Sigmoid colon (tissue), 7 donors: ENCODE measurements around the gene AMHR2. TPM values are rescaled to one million over a fixed set of nuclear protein-coding genes. Genes with fewer than 3 reads are reported as not detected.
A peak's percentile ranks its signal among the peaks of the same experiment; 100 is the strongest.

ENCODE experiments used
- DNase-seq: peaks from one replicate; pipeline ENCODE4 v3.0.0-alpha.2; 2019
- H3K27ac ChIP-seq, 4 donors: fragments of 200-600 bp; sonication (generic); one replicate each; pipeline ENCODE4 v1.5.1; 2016 to 2019; ENCODE audit warnings: mild to moderate bottlenecking in 1 of 4
- H3K27me3 ChIP-seq, 3 donors: fragments of 200-600 bp; sonication (generic); one replicate each; pipeline ENCODE4 v1.5.1; 2019; ENCODE audit warnings: mild to moderate bottlenecking in 1 of 3
- H3K36me3 ChIP-seq, 4 donors: fragments of 200-600 bp; sonication (generic); one replicate each; pipeline ENCODE4 v1.5.1; 2016 to 2019
- H3K4me1 ChIP-seq, 4 donors: fragments of 200-600 bp; sonication (generic); one replicate each; pipeline ENCODE4 v1.5.1; 2017 to 2019
- H3K4me3 ChIP-seq, 4 donors: fragments of 200-600 bp; sonication (generic); one replicate each; pipeline ENCODE4 v1.5.1; 2017 to 2019; ENCODE audit warnings: mild to moderate bottlenecking in 2 of 4, moderate library complexity in 1 of 4
- H3K9me3 ChIP-seq, 4 donors: fragments of 200-600 bp in 3 of 4; sonication (generic) in 3 of 4; one replicate each; pipeline versions ENCODE4 v1.5.1 to v1.6.1; 2013 to 2019
- CTCF ChIP-seq, 4 experiments: fragments of 450-650 bp in 3 of 4; fragments of 200-600 bp in 1 of 4; IDR thresholded peaks; one replicate each; pipeline ENCODE4 v1.5.1; 2016 to 2019; ENCODE audit warnings: antibody characterized with exemption in 4 of 4, mild to moderate bottlenecking in 3 of 4, moderate library complexity in 2 of 4
- EP300 ChIP-seq, 4 donors: sonication (generic); formaldehyde crosslinking; IDR thresholded peaks; one replicate each; pipeline ENCODE4 v1.6.1; 2017; ENCODE audit warnings: antibody characterized with exemption in 4 of 4
- POLR2A ChIP-seq, 2 donors: fragments of 450-650 bp; IDR thresholded peaks; one replicate each; pipeline ENCODE4 v1.6.1; 2016; ENCODE audit warnings: antibody characterized with exemption in 2 of 2, mild to moderate bottlenecking in 2 of 2, moderate library complexity in 2 of 2
- POLR2AphosphoS5 ChIP-seq, 4 donors: sonication (generic); formaldehyde crosslinking; IDR thresholded peaks; one replicate each; pipeline ENCODE4 v1.6.1; 2017; ENCODE audit warnings: antibody characterized with exemption in 4 of 4
- WGBS, 2 donors: extraction: QIAGEN DNeasy Blood & Tissue Kit; methylation state at CpG; one replicate each; pipeline ENCODE4 v1.1.7; 2013; 5-methylcytosine and 5-hydroxymethylcytosine counted together
- intact Hi-C: fragments of 100-400 bp; cut with DNase I; formaldehyde crosslinking; loops from one replicate; pipeline ENCODE4 v1.15.1; 2023
- polyA plus RNA-seq, 3 donors: library from polyadenylated mRNA; stranded (reverse); fragments of 200-250 nt; gene quantifications; one replicate each; pipeline ENCODE4 v1.2.3, GENCODE V29; 2013
- total RNA-seq, 4 donors: library from RNA; depleted of rRNA; stranded (reverse); fragments of >200 nt; gene quantifications; one replicate each; pipeline ENCODE4 v1.1.0, GENCODE V29; 2016
- donor health status: healthy with polysubstance abuse.
- donor health status: Bipolar disorder and iron deficiency.
- donor health status: healthy.

Gene AMHR2
- total and polyA plus RNA-seq, 7 donors = 0.60 TPM; not detected in 6

- Histone ChIP-seq H3K27ac (peak within 1 kb of the TSS; percentile 90 to 98 (median 96)), H3K4me1 (peaks cover 0 to 26% (median 22%) of the 10 kb centered on the region in 4 donors), H3K36me3 (peaks cover 20 to 46% (median 25%) of the 10 kb centered on the region in 4 donors), H3K27me3 (no peaks in the 10 kb centered on the region), H3K9me3 (no peaks in the 10 kb centered on the region), H3K4me3 (peak within 1 kb of the TSS; percentile 65 to 76 (median 70))
- intact Hi-C loops = loop anchor here (2.0 to 5.0 kb wide), 2 partner anchors 41 to 57 kb away; no protein-coding TSS in a partner anchor
- DNase-seq = peak; percentile 99
- WGBS, 2 donors = 0 to 1% methylated on average over 32 of the region's 32 CpGs
- TF ChIP-seq POLR2AphosphoS5 (IDR thresholded peaks at IDR 0.05) (peak; percentile 91 to 96 (median 94)), EP300 (IDR thresholded peaks at IDR 0.05) (peak in 2 of 4 donors; percentile 47 to 48), CTCF (IDR thresholded peaks at IDR 0.05) (peak; percentile 77 to 97 (median 95)), POLR2A (IDR thresholded peaks at IDR 0.05) (peak; percentile 32 to 37)
Measured at GRCh38 chr12:53451661-53452158, 28.1 kb downstream of the AMHR2 start, which contains the start of gene PCBP2. Gene PCBP2, plus strand, starts transcription at chr12:53452102. Its CDS starts 2,699 bp downstream, at chr12:53454801.

- intact Hi-C loops = loop anchor here (5.0 kb wide), 1 partner anchor 40 kb away; no protein-coding TSS in a partner anchor
- H3K36me3 ChIP-seq = peaks cover 27 to 46% (median 29%) of the 10 kb centered on the region in 4 donors
- H3K4me3 ChIP-seq = peak overlapping the region; percentile 65 to 76 (median 70)
- no peaks in the 10 kb centered on the region for H3K9me3 ChIP-seq
- H3K27me3 ChIP-seq = no peaks in the 10 kb centered on the region
- TF ChIP-seq EP300 (IDR thresholded peaks at IDR 0.05) = peak in 1 of 4 donors; percentile 31
- TF ChIP-seq POLR2AphosphoS5 (IDR thresholded peaks at IDR 0.05) = peak in 3 of 4 donors; percentile 43 to 68 (median 44)
- TF ChIP-seq POLR2A (IDR thresholded peaks at IDR 0.05) = no peak
- TF ChIP-seq CTCF (IDR thresholded peaks at IDR 0.05) = peak in 1 of 4 experiments; percentile 20
- 1% methylated on average over 73 to 81 of the region's 82 CpGs for WGBS, 2 donors
- peak; percentile 95 for DNase-seq
- peak overlapping the region; percentile 90 to 98 (median 96) for H3K27ac ChIP-seq
- H3K4me1 ChIP-seq = peaks cover 0 to 26% (median 22%) of the 10 kb centered on the region in 4 donors
Measured at GRCh38 chr12:53452159-53453077, 28.8 kb downstream of the AMHR2 start.

DNA sequence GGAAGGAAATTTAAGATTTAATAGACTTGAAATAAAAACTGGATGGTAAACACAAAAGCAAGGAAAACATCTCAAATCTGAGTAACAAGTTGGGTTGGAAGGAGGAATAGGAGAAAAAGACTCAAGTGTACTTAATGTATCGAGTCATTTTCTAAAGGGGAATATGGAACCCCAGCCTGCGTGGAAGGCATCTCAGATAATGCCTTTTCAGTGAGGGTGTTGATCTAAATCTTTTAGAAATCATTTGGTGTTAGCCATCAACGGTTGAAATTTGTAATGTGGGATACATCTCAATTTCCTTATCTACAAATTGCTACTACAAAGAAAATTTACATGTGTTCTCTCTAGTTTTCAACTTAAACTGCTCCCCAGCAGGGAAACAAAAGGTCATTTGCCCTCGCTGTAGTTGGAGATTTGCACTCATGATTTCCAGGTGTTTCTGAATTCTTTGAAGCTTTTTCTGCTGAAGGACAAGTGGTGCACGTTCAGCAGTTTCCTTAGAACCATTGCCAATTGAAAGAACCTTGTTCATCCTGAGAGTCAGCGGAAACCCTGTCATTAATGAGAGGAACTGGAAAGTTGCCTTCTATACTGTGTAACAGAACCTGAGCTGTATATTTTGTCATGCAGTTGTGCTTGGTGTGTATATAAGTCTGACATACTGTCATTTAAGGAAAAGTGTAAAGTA lies 30.4 kb downstream of the AMHR2 start:
- Histone ChIP-seq H3K36me3 (peaks cover 37 to 50% (median 46%) of the 10 kb centered on the region in 4 donors), H3K4me1 (peaks cover 0 to 26% (median 22%) of the 10 kb centered on the region in 4 donors), H3K9me3 (no peaks in the 10 kb centered on the region), H3K27me3 (no peaks in the 10 kb centered on the region), H3K27ac (peak overlapping the region in 3 of 4 donors; percentile 94 to 98 (median 97)), H3K4me3 (peak overlapping the region in 1 of 4 donors; percentile 76)
- no peak for DNase-seq
- WGBS, 2 donors = 40 to 46% methylated on average over 6 of the region's 6 CpGs
- no peak for TF ChIP-seq EP300 (IDR thresholded peaks at IDR 0.05)
- TF ChIP-seq POLR2A (IDR thresholded peaks at IDR 0.05) = no peak
- no peak for TF ChIP-seq POLR2AphosphoS5 (IDR thresholded peaks at IDR 0.05)
- no peak for TF ChIP-seq CTCF (IDR thresholded peaks at IDR 0.05)
- intact Hi-C loops = loop anchor here (5.0 kb wide), 1 partner anchor 38 kb away; no protein-coding TSS in a partner anchor

GRCh38 chr12:53454707-53455106 lies 31.1 kb downstream of the AMHR2 start:
- Histone ChIP-seq H3K36me3 (peaks cover 42 to 56% (median 52%) of the 10 kb centered on the region in 4 donors), H3K4me1 (peaks cover 0 to 26% (median 22%) of the 10 kb centered on the region in 4 donors), H3K9me3 (no peaks in the 10 kb centered on the region), H3K4me3 (no peak overlapping the region), H3K27ac (peak overlapping the region in 1 of 4 donors; percentile 94), H3K27me3 (no peaks in the 10 kb centered on the region)
- 81 to 82% methylated on average over 3 of the region's 3 CpGs for WGBS, 2 donors
- TF ChIP-seq EP300 (IDR thresholded peaks at IDR 0.05) (no peak), POLR2AphosphoS5 (IDR thresholded peaks at IDR 0.05) (no peak), CTCF (IDR thresholded peaks at IDR 0.05) (no peak), POLR2A (IDR thresholded peaks at IDR 0.05) (no peak)
- no peak for DNase-seq
- intact Hi-C loops = loop anchor here (5.0 kb wide), 1 partner anchor 38 kb away; no protein-coding TSS in a partner anchor
